Parathyroid adenoma (tissue), 2 donors: ENCODE measurements around the gene FBH1.

Experiments used
- H2AFZ ChIP-seq: fragments of 300-600 bp; sonication (generic); one replicate; pipeline ENCODE4 v1.7.0; 2017; ENCODE audit warnings: antibody characterized with exemption, mild to moderate bottlenecking
- H3K27ac ChIP-seq: fragments of 300-600 bp; sonication (generic); one replicate; pipeline ENCODE4 v1.7.0; 2017
- H3K27me3 ChIP-seq: fragments of 300-600 bp; sonication (generic); one replicate; pipeline ENCODE4 v1.7.0; 2017; ENCODE audit warnings: low read length; ENCODE audit not compliant: control insufficient read depth, insufficient read depth
- H3K36me3 ChIP-seq: fragments of 300-600 bp; sonication (generic); one replicate; pipeline ENCODE4 v1.7.0; 2017; ENCODE audit warnings: low read length; ENCODE audit not compliant: control insufficient read depth, insufficient read depth
- H3K4me1 ChIP-seq: fragments of 300-600 bp; sonication (generic); one replicate; pipeline ENCODE4 v1.7.0; 2017; ENCODE audit warnings: control low read depth
- H3K4me2 ChIP-seq: fragments of 300-600 bp; sonication (generic); one replicate; pipeline ENCODE4 v1.7.0; 2017; ENCODE audit warnings: low read length
- H3K4me3 ChIP-seq: fragments of 300-600 bp; sonication (generic); one replicate; pipeline ENCODE4 v1.7.0; 2017; ENCODE audit warnings: low read depth, low read length
- H3K79me2 ChIP-seq: fragments of 300-600 bp; sonication (generic); one replicate; pipeline ENCODE4 v1.7.0; 2017; ENCODE audit warnings: control low read depth
- H3K9ac ChIP-seq: fragments of 300-600 bp; sonication (generic); one replicate; pipeline ENCODE4 v1.7.0; 2017; ENCODE audit warnings: mild to moderate bottlenecking
- H3K9me3 ChIP-seq: fragments of 300-600 bp; sonication (generic); one replicate; pipeline ENCODE4 v1.7.0; 2017; ENCODE audit warnings: low read length; ENCODE audit not compliant: control insufficient read depth
- CTCF ChIP-seq: fragments of 300-600 bp; sonication (generic); IDR thresholded peaks from one replicate; pipeline ENCODE4 v1.7.0; 2017; ENCODE audit warnings: antibody characterized with exemption, mild to moderate bottlenecking
- donor health status: primary hyperparathyroidism.

FBH1 gene

DNA sequence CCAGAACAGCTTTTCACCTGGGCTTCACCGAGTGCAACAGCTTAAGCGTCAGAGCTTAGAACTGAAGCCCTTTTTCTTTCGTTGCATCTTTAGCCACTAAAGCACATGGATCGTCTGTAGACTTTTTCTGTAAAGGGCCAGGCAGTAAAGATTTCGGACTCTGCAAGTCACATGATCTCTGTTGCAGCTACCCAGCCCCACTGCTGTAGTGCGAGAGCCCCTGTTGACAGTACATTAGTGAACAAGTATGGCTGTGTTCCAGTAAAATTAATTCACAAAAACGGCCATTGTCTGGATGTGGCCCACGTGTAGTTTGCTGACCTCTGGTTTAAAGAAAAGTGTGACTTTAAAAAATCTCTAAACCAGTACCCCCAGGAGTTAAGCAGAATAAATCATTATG lies 39.4 kb downstream of the FBH1 start:
- H3K4me2 ChIP-seq, result no peak overlapping the region
- no peaks in the 10 kb centered on the region for H3K9me3 ChIP-seq
- no peaks in the 10 kb centered on the region for H3K4me1 ChIP-seq
- no peak overlapping the region for H3K27ac ChIP-seq
- H3K9ac ChIP-seq, result no peak overlapping the region
- H3K36me3 ChIP-seq, result no peaks in the 10 kb centered on the region
- H2AFZ ChIP-seq, result no peak overlapping the region
- no peak for TF ChIP-seq CTCF
- H3K79me2 ChIP-seq, result no peaks in the 10 kb centered on the region
- H3K27me3 ChIP-seq, result no peaks in the 10 kb centered on the region
- no peak overlapping the region for H3K4me3 ChIP-seq

- Histone ChIP-seq H3K4me3 (no peak overlapping the region), H3K27me3 (no peaks in the 10 kb centered on the region), H3K27ac (no peak overlapping the region), H3K36me3 (no peaks in the 10 kb centered on the region), H3K79me2 (no peaks in the 10 kb centered on the region), H3K9me3 (no peaks in the 10 kb centered on the region), H3K4me2 (no peak overlapping the region), H2AFZ (no peak overlapping the region), H3K4me1 (no peaks in the 10 kb centered on the region), H3K9ac (no peak overlapping the region)
- TF ChIP-seq CTCF, result no peak
These were observed 40.2 kb downstream of the FBH1 start for GRCh38 chr10:5930272-5930671.

DNA sequence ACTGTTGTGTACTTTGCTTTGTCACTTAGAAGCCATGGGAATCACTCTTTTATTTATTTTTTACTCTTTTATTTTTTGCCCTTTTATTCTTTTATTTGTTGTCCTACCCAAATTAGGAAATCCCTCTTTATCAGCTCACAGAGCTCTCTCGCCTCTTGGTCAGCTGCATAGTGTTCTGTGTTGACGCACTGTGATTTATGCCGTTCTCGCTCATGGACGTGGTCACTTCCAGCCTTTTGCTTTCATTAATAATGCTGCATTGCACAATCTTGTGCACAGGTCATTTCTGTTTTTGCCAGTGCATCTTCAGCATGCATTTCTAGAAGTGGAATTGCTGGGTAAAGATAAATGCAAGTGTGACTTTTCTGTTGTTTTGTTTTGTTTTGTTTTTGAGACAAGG lies 42.3 kb downstream of the FBH1 start:
- H2AFZ ChIP-seq, result no peak overlapping the region
- no peak overlapping the region for H3K9ac ChIP-seq
- TF ChIP-seq CTCF, result no peak
- H3K79me2 ChIP-seq, result no peaks in the 10 kb centered on the region
- H3K36me3 ChIP-seq, result no peaks in the 10 kb centered on the region
- H3K9me3 ChIP-seq, result no peaks in the 10 kb centered on the region
- no peak overlapping the region for H3K4me3 ChIP-seq
- H3K27me3 ChIP-seq, result no peaks in the 10 kb centered on the region
- no peak overlapping the region for H3K27ac ChIP-seq
- no peak overlapping the region for H3K4me2 ChIP-seq
- no peaks in the 10 kb centered on the region for H3K4me1 ChIP-seq

GRCh38 chr10:5933909-5934546 lies 44.0 kb downstream of the FBH1 start:
- Histone ChIP-seq H3K4me2 (no peak overlapping the region), H3K27me3 (no peaks in the 10 kb centered on the region), H2AFZ (no peak overlapping the region), H3K79me2 (no peaks in the 10 kb centered on the region), H3K4me1 (no peaks in the 10 kb centered on the region), H3K36me3 (no peaks in the 10 kb centered on the region), H3K9ac (no peak overlapping the region), H3K4me3 (no peak overlapping the region), H3K9me3 (no peaks in the 10 kb centered on the region), H3K27ac (no peak overlapping the region)
- no peak for TF ChIP-seq CTCF

- Histone ChIP-seq H3K9ac (no peak overlapping the region), H3K4me3 (no peak overlapping the region), H3K4me1 (no peaks in the 10 kb centered on the region), H3K27me3 (no peaks in the 10 kb centered on the region), H2AFZ (no peak overlapping the region), H3K36me3 (no peaks in the 10 kb centered on the region), H3K4me2 (no peak overlapping the region), H3K27ac (no peak overlapping the region), H3K79me2 (no peaks in the 10 kb centered on the region), H3K9me3 (no peaks in the 10 kb centered on the region)
- TF ChIP-seq CTCF, result no peak
These were observed 45.6 kb downstream of the FBH1 start for GRCh38 chr10:5935628-5936027.
